HG02571 (cell line): Measurements from ENCODE around the gene ABCA3.

ENCODE experiments used
- ATAC-seq: cut with Tn5 transposase; IDR thresholded peaks from one replicate; pipeline ENCODE4 v1.9.1; 2021; ENCODE audit warnings: mild to moderate bottlenecking, moderate library complexity; ENCODE audit not compliant: unreplicated experiment

The ABCA3 gene

GRCh38 chr16:2237493-2238149, 102.9 kb downstream of the ABCA3 start:
- no peak for ATAC-seq

DNA sequence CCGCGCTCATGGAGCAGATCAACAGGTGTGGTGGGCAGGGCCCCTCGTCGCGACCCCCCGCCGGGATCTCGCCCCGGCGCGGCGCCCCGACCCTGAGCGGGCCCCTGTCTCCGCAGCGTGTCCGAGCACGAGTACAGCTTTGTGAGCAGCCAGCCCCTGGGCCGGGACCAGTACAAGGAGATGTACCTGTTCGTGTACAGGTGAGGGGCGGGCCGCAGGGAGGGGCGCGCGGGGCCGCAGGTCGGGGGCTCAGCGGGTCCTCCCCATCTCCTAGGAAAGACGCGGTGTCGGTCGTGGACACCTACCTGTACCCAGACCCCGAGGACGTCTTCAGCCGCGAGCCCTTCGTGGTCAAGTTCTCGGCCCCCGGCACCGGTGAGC, 103.4 kb downstream of the ABCA3 start:
- ATAC-seq, result no peak

GRCh38 chr16:2236337-2237101, 104.0 kb downstream of the ABCA3 start, which contains the start of gene DNASE1L2:
Gene DNASE1L2, plus strand, starts transcription at chr16:2236444. Its CDS starts 373 bp downstream, at chr16:2236817.
- no peak for ATAC-seq

DNA sequence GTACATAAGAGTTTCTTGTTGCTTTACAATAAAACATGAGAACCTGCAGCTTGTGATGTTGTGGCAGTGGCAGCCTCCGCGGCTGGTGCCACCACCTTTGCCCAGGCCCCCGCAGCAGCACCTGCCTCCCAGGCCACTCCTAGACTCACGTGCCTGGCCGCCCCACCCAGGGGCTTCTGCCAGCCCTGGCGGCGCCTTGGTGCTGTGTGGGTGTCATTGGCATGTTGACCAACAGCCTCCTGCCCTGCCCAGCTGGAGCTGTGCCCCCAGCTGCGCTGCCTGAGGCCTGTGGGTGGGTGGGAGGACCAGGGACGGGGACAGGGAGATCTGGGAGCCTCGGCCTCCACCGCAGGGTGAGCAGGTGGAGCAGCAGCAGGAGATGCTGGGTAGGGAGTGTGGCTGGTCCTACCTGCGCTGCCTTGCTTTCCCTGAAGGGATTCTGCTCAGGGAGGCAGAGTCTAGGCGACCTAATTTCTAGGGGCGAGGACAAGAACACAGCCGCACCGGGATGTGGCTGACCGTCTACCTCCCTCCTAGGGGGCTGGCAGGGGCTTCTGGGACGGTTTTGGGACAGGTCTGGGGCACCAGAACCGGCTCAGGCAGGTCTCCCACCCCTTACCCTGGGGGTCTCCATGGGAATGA, 104.7 kb downstream of the ABCA3 start:
- no peak for ATAC-seq

DNA sequence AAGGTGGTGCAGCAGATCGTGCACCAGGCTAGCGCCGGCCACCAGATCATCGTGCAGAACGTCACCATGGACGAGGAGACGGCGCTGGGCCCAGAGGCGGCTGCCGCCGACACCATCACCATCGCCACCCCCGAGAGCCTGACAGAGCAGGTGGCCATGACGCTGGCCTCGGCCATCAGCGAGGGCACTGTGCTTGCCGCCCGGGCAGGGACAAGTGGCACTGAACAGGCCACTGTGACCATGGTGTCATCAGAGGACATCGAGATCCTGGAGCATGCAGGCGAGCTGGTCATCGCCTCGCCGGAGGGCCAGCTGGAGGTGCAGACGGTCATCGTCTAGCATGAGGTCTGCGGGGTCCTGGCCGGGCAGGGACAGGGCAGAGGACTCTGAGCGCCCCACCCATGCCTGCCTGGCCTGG, 105.3 kb downstream of the ABCA3 start:
- ATAC-seq, result no peak

DNA sequence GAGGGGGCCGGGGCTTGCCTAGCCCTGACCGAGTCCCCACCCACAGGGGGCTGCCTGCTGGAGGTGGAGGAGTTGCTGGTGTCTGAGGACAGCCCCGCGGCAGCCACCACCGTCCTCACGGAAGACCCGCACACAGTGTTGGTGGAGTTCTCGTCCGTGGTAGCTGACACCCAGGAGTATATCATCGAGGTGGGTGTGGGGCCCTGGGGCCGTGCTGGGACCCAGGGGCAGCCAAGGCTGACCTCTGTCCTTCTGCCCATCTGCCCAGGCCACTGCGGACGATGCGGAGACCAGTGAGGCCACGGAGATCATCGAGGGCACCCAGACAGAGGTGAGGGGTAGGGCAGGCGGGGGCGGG, 105.7 kb downstream of the ABCA3 start:
- ATAC-seq, result no peak

DNA sequence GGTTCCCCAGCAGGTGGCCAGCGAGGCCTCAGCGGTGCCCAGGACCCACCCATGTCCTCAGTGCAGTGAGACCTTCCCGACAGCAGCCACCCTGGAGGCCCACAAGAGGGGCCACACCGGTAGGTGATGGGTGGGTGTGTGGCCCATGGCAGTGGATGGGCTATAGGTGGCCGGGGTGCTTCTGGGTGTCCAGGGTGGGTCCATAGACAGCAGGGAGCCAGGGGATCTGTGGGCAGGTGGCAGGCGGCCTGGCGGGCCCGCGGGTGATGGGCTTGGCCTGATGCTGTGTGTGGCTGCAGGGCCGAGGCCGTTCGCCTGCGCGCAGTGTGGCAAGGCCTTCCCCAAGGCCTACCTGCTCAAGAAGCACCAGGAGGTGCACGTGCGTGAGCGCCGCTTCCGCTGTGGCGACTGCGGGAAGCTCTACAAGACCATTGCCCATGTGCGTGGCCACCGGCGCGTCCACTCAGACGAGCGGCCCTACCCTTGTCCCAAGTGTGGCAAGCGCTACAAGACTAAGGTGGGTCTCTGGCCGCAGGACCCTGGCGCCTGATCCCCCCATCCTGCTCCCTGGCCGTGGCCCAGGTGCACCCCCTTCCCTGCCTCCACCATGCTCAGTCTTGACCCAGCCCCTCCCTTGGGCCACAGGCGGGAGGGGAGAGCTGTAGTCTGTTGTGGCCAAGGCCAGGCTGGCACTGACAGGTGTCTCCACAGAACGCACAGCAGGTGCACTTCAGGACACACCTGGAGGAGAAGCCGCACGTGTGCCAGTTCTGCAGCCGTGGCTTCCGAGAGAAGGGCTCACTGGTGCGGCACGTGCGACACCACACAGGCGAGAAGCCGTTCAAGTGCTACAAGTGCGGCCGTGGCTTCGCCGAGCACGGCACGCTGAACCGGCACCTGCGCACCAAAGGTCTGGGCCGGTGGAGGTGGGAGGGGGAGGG, 106.4 kb downstream of the ABCA3 start:
- no peak for ATAC-seq

- ATAC-seq, result no peak
Measured at GRCh38 chr16:2233046-2233775, 107.3 kb downstream of the ABCA3 start.

DNA sequence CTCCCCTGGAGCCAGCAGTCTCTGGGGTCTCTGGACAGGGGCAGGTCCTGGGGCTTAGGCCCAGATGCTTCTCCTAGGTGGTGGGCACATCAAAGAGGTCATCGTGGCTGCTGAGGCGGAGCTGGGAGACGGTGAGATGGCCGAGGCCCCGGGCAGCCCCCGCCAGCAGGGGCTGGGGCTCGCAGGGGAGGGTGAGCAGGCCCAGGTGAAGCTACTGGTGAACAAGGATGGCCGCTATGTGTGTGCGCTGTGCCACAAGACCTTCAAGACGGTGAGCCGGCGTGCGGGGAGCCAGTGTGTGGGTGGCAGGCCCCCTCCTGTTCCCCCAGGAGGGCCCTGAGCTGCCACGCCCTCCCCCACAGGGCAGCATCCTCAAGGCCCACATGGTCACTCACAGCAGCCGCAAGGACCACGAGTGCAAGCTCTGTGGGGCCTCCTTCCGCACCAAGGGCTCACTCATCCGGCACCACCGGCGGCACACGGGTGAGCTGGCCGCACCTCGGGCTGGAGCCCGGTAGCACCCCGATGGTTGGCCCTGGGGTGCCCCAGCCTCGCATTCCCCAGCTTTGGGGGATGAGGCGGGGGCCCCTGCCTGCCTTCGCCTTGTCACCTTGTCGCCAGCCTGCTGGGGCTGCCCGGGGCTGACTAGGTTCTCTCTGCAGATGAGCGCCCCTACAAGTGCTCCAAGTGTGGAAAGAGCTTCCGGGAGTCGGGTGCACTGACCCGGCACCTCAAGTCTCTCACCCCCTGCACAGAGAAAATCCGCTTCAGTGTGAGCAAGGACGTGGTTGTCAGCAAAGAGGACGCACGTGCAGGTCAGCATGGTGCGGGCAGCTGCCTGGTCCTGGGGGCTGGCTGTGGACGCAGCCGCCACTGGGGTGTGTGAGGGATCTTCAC, 108.2 kb downstream of the ABCA3 start:
- no peak for ATAC-seq

- no peak for ATAC-seq
Measured at GRCh38 chr16:2231016-2231931, 109.3 kb downstream of the ABCA3 start.

DNA sequence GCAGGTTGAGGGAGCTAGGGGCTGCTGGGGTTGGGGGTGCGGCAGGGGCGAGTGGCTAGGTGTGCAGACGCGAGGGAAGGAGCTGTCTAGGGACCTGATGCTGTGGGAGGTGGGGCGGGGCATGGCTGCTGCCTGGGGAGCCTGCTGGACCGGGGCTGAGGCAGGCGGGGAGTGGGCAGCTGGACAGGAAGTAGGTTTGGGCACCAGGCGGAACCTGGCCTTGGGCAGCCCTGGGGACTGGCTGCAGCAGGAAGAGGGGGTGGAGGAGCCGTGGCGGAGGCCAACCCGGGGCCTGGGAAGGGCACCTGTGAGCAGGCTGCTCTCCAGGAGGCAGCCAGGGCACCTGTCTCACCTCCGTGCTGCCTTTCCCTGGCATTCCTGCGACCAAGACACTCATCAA, 110.2 kb downstream of the ABCA3 start:
- ATAC-seq, result no peak

DNA sequence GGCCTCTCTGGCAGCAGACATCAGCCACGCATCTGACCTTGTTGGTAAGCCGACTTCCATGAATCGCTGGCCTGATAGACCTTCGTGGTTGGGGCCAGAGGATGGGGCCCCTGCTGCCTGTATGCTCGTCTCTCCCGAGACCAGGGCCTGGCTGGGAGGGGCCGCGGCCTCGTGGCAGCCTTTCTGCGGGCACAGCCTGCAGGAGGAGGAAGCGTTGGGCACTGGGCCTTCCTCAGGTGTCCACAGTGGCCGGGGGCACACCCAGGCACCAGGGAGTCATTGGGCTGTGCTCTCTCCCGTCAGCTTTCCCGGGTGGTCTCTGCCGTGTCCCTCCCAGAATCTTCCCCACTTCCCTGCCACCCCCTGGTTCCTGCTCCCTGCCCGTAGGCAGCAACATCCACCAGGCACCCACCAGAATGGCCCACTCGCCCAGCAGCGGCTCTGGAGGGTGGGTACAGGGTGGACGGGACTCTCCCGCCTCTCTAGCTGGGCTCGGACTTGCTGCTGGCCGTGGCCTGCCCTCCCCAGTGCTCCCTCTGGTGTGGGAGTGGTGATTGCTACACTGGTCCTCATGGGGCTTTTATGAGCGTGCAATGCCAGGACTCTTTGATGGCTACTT, 110.8 kb downstream of the ABCA3 start:
- no peak for ATAC-seq

DNA sequence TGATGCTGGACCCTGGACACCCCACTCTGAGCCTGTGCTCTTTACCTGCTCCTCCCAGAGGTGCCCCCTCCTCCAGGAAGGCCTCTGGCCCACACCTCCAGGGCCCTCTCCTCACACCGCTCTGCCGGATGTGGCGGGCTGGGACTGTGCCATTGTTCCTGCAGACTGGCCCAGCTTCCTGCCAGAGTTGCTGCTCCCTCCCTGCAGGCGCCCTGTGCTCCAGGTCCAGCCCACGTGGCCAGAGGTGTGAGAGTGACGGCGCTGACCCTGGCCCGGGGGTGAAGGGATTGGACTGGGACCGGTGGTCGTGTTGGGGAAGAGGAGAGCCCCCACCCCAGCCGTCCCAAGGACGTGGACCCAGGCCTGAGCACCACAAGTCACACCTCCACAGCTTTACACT, 111.4 kb downstream of the ABCA3 start:
- ATAC-seq, result no peak

- ATAC-seq, result no peak
Measured at GRCh38 chr16:2228161-2228824, 112.2 kb downstream of the ABCA3 start.

GRCh38 chr16:2226918-2227317, 113.6 kb downstream of the ABCA3 start:
- ATAC-seq, result no peak

GRCh38 chr16:2226245-2226793, 114.2 kb downstream of the ABCA3 start:
- no peak for ATAC-seq
